ENCODE results near the gene PERM1.
"Not testable (repeated sequence)": the region's sequence is repeated elsewhere in the genome, so short reads cannot be mapped to it uniquely, and the experiment has no call there.

PERM1 gene, protein sequence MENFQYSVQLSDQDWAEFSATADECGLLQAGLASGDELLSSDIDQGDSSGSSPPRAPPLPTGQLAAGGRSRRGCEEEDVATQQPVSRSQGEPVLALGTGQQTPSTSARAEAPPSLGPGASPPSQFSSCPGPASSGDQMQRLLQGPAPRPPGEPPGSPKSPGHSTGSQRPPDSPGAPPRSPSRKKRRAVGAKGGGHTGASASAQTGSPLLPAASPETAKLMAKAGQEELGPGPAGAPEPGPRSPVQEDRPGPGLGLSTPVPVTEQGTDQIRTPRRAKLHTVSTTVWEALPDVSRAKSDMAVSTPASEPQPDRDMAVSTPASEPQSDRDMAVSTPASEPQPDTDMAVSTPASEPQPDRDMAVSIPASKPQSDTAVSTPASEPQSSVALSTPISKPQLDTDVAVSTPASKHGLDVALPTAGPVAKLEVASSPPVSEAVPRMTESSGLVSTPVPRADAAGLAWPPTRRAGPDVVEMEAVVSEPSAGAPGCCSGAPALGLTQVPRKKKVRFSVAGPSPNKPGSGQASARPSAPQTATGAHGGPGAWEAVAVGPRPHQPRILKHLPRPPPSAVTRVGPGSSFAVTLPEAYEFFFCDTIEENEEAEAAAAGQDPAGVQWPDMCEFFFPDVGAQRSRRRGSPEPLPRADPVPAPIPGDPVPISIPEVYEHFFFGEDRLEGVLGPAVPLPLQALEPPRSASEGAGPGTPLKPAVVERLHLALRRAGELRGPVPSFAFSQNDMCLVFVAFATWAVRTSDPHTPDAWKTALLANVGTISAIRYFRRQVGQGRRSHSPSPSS

DNA sequence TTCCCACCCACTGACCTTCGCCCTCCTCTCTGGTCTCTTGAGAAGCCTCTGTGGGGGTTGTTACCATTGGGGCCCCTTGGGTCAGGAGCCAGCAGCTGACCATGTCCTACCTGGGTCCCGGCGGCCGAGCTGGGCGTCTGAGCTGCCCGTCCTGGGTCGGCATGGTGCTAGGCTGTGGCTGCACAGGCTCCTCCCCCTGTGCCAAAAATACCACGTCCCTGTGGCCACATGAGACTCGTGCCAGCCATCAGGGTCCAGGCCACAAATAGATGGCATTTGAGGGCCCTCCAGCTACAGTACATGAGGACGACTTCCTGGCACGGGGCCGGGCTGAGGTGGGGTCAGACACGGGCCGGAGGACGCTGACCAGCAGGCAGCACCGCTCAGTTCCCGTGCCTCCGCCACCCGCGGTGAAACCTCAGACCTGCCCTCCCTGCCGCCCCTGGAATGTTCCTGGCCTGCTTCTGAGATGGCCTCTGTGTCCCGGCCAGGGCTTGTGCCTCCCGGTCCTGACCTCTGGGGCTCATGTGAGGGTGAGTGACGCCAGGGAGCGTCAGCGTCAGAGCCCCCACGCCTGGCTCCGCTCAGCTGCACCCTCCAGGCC lies at the start of gene PERM1:
Gene PERM1 (minus strand): TSS at position 139 of the 604 bp plus-strand sequence. CDS start 1,064 bp downstream, outside the sequence.
- Histone ChIP-seq H3K4me1 (ENCODE audit: control insufficient read depth in 1 of 2, insufficient read depth in 2 of 2, low read length in 2 of 2) (no peaks in the 10 kb centered on the region), H3K9ac (ENCODE audit: low read depth in 1 of 2, low read length in 2 of 2) (no peak within 1 kb of the TSS), H3K36me3 (ENCODE audit: control insufficient read depth in 1 of 2, insufficient read depth in 2 of 2, low read length in 2 of 2) (no peaks in the 10 kb centered on the region), H3K4me3 (ENCODE audit: low read depth in 1 of 2, low read length in 2 of 2) (no peak within 1 kb of the TSS), H3K9me3 (ENCODE audit: control insufficient read depth in 1 of 2, low read length in 2 of 2) (no peaks in the 10 kb centered on the region), H3K27ac (ENCODE audit: low read depth, low read length) (no peak within 1 kb of the TSS), H3K27me3 (ENCODE audit: control insufficient read depth in 1 of 2, insufficient read depth in 2 of 2, low read length in 2 of 2) (peaks cover 14 to 27% of the 10 kb centered on the region in 2 donors)

DNA sequence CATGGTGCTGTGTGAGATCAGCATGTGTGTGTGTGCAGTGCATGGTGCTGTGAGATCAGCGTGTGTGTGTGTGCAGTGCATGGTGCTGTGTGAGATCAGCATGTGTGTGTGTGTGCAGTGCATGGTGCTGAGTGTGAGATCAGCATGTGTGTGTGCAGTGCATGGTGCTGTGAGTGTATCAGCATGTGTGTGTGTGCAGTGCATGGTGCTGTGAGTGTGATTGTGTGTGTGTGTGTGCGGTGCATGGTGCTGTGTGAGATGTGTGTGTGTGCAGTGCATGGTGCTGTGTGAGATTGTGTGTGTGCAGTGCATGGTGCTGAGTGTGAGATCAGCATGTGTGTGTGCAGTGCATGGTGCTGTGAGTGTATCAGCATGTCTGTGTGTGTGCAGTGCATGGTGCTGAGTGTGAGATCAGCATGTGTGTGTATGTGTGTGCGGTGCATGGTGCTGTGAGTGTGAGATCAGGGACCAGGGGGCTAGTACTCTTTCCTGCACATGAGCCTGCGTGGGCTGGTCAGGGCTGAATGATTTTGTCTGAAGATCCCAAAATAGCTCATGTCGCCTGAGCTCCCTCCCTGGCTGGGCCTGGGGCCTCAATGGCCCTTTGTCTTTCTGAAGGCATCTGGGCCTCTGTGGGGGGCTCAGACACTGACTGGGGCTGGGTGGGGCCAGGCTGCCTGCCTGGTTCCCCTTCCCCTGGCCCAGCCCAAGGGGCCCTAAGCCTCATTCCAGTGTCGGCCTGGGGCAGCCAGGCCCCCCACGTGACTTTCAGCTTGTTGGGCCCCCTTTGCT lies 49.2 kb upstream of the PERM1 start:
- not testable (repeated sequence) for H3K9ac ChIP-seq (ENCODE audit: low read depth in 1 of 2, low read length in 2 of 2); H3K36me3 ChIP-seq (ENCODE audit: control insufficient read depth in 1 of 2, insufficient read depth in 2 of 2, low read length in 2 of 2); H3K27ac ChIP-seq (ENCODE audit: low read depth, low read length); H3K27me3 ChIP-seq (ENCODE audit: control insufficient read depth in 1 of 2, insufficient read depth in 2 of 2, low read length in 2 of 2); H3K9me3 ChIP-seq (ENCODE audit: control insufficient read depth in 1 of 2, low read length in 2 of 2); H3K4me3 ChIP-seq (ENCODE audit: low read depth in 1 of 2, low read length in 2 of 2)
- H3K4me1 ChIP-seq (ENCODE audit: control insufficient read depth in 1 of 2, insufficient read depth in 2 of 2, low read length in 2 of 2), result peaks cover 9 to 12% of the 10 kb centered on the region in 2 donors

DNA sequence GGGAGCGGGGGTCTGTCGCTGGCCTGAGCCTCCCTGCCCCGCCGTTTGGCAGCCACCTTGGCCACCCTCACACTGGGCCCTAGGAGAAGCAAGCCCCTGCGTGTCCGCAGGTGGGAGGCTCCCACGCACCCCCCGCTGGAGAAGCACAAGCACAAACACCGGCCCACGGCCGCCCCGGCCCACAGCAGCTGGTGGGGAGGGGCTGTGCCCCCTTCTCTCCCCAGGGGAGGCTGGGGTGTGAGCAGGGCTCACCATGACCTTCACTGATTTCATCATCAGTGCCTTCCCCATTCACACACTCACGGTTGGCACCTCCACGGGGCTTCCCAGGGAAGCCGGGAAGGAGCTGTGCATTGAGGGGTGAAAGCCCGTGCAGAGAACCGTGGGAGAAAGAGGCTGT lies 45.9 kb upstream of the PERM1 start:
- H3K27ac ChIP-seq (ENCODE audit: low read depth, low read length), result no peak overlapping the region
- H3K9me3 ChIP-seq (ENCODE audit: control insufficient read depth in 1 of 2, low read length in 2 of 2), result no peaks in the 10 kb centered on the region
- peaks cover 9 to 12% of the 10 kb centered on the region in 2 donors for H3K4me1 ChIP-seq (ENCODE audit: control insufficient read depth in 1 of 2, insufficient read depth in 2 of 2, low read length in 2 of 2)
- H3K36me3 ChIP-seq (ENCODE audit: control insufficient read depth in 1 of 2, insufficient read depth in 2 of 2, low read length in 2 of 2), result peaks cover 0 to 3% of the 10 kb centered on the region in 2 donors
- H3K4me3 ChIP-seq (ENCODE audit: low read depth in 1 of 2, low read length in 2 of 2), result no peak overlapping the region
- H3K9ac ChIP-seq (ENCODE audit: low read depth in 1 of 2, low read length in 2 of 2), result no peak overlapping the region
- H3K27me3 ChIP-seq (ENCODE audit: control insufficient read depth in 1 of 2, insufficient read depth in 2 of 2, low read length in 2 of 2), result peaks cover 4 to 7% of the 10 kb centered on the region in 2 donors

DNA sequence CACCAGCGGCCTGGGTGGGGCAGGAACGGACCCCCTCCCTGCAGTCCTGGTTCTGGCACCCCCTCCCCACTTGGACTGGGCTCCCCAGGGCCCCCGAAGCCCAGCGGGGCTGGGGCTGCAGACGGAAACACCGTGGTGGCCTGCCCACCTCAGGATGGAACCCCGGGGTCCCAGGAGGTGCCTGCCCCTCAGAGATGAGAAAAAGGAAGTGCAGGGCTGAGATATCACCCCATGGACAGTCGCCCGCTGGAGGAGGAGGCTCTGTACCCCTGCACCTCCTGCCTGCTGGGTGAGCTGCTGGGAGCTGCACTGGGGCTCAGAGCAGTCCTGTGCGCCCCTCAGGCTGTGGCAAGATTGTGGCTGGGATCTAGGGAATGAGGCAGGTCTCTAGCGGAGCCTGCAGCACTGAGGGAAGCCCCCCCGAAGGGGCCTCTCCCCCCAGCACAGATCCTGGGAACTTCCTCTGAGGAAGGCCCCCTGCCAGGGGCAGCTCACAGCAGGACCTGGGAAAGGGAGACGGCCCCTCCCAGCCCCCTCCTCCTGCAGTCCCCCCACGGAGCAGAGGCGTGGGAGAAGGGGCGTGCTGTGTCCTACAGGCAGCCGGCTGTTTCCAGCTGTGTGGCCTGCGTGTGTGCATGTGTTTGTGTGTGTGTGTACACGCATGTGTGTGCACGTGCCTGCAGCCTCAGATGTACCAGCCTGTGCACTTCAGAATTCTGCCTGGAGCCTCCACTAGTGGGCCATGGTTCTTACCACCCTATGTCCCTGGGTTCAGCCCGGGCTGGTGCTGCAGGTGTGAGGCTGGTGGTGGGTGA lies 44.9 kb upstream of the PERM1 start:
- H3K27ac ChIP-seq (ENCODE audit: low read depth, low read length), result no peak overlapping the region
- peaks cover 3% of the 10 kb centered on the region in 2 donors for H3K4me1 ChIP-seq (ENCODE audit: control insufficient read depth in 1 of 2, insufficient read depth in 2 of 2, low read length in 2 of 2)

DNA sequence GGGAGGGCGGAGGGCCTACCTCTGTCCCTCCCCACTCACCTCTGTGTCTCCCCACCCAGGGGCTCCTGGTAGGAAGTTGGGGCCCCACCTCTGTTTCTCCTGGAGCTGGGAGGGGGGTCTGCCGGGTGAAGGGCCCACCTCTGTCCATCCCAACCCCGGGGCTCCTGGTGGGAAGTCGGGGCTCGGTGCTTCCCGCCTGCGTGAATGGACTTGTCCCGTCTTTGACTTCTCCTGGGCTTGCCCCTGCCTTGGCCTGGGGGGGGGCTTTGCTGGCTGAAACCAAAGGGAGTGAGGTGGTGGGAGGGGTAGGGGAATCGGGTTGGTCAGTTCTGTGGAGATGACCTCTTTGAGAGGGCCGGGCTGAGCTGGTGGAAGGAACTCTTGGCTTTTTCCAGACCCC lies 43.8 kb upstream of the PERM1 start:
- no peaks in the 10 kb centered on the region for H3K9me3 ChIP-seq (ENCODE audit: control insufficient read depth in 1 of 2, low read length in 2 of 2)
- no peak overlapping the region for H3K4me3 ChIP-seq (ENCODE audit: low read depth in 1 of 2, low read length in 2 of 2)
- H3K9ac ChIP-seq (ENCODE audit: low read depth in 1 of 2, low read length in 2 of 2), result no peak overlapping the region
- H3K27me3 ChIP-seq (ENCODE audit: control insufficient read depth in 1 of 2, insufficient read depth in 2 of 2, low read length in 2 of 2), result peaks cover 0 to 4% of the 10 kb centered on the region in 2 donors
- H3K27ac ChIP-seq (ENCODE audit: low read depth, low read length), result no peak overlapping the region
- peaks cover 0 to 3% of the 10 kb centered on the region in 2 donors for H3K36me3 ChIP-seq (ENCODE audit: control insufficient read depth in 1 of 2, insufficient read depth in 2 of 2, low read length in 2 of 2)
- peaks cover 7 to 9% of the 10 kb centered on the region in 2 donors for H3K4me1 ChIP-seq (ENCODE audit: control insufficient read depth in 1 of 2, insufficient read depth in 2 of 2, low read length in 2 of 2)

More for the DNA sequence above, 44.9 kb upstream of the PERM1 start:
- Histone ChIP-seq H3K9me3 (ENCODE audit: control insufficient read depth in 1 of 2, low read length in 2 of 2) (no peaks in the 10 kb centered on the region), H3K36me3 (ENCODE audit: control insufficient read depth in 1 of 2, insufficient read depth in 2 of 2, low read length in 2 of 2) (peaks cover 0 to 3% of the 10 kb centered on the region in 2 donors), H3K9ac (ENCODE audit: low read depth in 1 of 2, low read length in 2 of 2) (no peak overlapping the region), H3K27me3 (ENCODE audit: control insufficient read depth in 1 of 2, insufficient read depth in 2 of 2, low read length in 2 of 2) (peaks cover 0 to 4% of the 10 kb centered on the region in 2 donors), H3K4me3 (ENCODE audit: low read depth in 1 of 2, low read length in 2 of 2) (no peak overlapping the region)

DNA sequence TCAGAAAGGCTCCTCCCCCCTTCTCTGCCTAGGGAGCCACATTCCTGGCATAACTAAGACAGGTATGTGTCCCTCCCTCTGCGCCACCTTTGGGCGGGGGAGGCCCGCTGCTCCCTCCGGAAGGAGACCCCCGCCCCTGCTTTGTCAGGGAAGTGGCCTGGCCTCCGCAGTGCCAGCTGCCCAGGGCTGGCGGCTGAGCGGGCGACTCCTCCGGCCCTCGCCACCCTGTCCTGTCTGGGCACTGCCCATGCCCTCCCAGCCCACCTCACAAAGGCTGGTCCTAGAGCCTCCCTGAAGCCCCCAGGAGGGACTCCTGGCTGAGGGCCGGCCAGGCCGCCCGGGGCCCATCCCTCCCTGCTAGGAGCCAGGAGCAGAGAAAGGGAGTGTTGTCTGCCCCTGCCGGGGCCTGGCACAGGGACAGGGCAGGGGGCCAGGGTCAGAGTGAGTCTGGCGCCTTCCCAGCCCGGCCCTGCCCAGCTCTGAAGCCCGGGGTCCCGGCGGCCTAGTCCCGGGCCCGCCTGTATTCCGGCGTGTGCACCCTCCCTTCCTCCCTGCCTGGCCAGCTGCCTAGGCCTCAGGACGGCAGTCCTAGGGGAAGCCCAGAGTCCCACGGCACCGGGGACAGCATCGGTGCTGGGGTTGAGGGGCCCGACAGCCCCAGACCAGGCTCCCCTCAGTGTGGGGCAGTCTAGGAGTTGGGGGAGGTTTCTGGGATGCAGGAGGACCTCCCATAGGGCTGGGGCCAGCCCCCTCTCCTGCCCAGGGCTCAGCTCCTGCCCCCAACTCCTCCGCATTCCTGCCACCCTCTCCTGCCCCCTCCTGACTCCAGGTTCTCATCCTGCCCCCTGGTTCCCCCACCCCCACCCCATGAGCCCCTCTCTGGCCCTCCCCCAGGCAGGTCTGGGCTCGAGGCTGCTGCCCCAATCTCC lies 43.1 kb upstream of the PERM1 start:
- no peaks in the 10 kb centered on the region for H3K9me3 ChIP-seq (ENCODE audit: control insufficient read depth in 1 of 2, low read length in 2 of 2)
- peaks cover 7 to 9% of the 10 kb centered on the region in 2 donors for H3K4me1 ChIP-seq (ENCODE audit: control insufficient read depth in 1 of 2, insufficient read depth in 2 of 2, low read length in 2 of 2)
- H3K27ac ChIP-seq (ENCODE audit: low read depth, low read length), result no peak overlapping the region
- no peak overlapping the region for H3K9ac ChIP-seq (ENCODE audit: low read depth in 1 of 2, low read length in 2 of 2)
- peaks cover 0 to 4% of the 10 kb centered on the region in 2 donors for H3K27me3 ChIP-seq (ENCODE audit: control insufficient read depth in 1 of 2, insufficient read depth in 2 of 2, low read length in 2 of 2)
- no peak overlapping the region for H3K4me3 ChIP-seq (ENCODE audit: low read depth in 1 of 2, low read length in 2 of 2)
- H3K36me3 ChIP-seq (ENCODE audit: control insufficient read depth in 1 of 2, insufficient read depth in 2 of 2, low read length in 2 of 2), result peaks cover 0 to 3% of the 10 kb centered on the region in 2 donors

DNA sequence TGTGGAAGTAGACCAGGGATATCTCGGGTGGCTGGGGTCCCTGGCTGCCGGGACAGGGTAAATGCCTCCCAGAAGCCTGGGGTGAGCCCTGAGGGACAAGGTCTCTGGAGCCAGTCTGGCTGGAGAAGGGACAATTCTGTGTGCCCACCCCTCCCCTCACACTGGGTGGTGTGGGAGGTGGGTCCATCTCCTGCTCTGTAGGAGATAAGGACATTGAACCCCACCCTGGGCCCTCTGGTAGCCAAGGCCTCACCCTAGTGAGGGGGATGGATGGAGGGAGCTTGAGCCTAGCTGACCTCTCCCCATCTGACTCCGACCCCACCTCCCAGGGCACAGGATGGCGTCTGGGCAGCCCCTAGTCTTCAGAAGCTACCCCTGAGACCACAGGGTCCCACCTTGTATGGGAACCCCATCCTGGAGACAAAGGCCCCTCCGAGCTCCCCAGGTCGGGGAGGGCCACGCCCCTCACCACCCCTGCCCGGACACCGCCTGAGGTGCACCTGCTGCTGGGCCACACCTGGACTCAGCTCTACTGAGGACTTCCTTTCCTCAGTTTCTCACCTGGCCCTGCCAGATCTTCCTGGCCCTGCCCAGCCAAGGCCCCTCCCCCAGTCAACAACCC lies 42.4 kb upstream of the PERM1 start:
- H3K9me3 ChIP-seq (ENCODE audit: control insufficient read depth in 1 of 2, low read length in 2 of 2), result no peaks in the 10 kb centered on the region
- H3K27ac ChIP-seq (ENCODE audit: low read depth, low read length), result no peak overlapping the region
- H3K4me3 ChIP-seq (ENCODE audit: low read depth in 1 of 2, low read length in 2 of 2), result no peak overlapping the region
- H3K36me3 ChIP-seq (ENCODE audit: control insufficient read depth in 1 of 2, insufficient read depth in 2 of 2, low read length in 2 of 2), result peaks cover 0 to 3% of the 10 kb centered on the region in 2 donors
- peaks cover 7 to 9% of the 10 kb centered on the region in 2 donors for H3K4me1 ChIP-seq (ENCODE audit: control insufficient read depth in 1 of 2, insufficient read depth in 2 of 2, low read length in 2 of 2)
- H3K9ac ChIP-seq (ENCODE audit: low read depth in 1 of 2, low read length in 2 of 2), result no peak overlapping the region
- H3K27me3 ChIP-seq (ENCODE audit: control insufficient read depth in 1 of 2, insufficient read depth in 2 of 2, low read length in 2 of 2), result peaks cover 0 to 4% of the 10 kb centered on the region in 2 donors

DNA sequence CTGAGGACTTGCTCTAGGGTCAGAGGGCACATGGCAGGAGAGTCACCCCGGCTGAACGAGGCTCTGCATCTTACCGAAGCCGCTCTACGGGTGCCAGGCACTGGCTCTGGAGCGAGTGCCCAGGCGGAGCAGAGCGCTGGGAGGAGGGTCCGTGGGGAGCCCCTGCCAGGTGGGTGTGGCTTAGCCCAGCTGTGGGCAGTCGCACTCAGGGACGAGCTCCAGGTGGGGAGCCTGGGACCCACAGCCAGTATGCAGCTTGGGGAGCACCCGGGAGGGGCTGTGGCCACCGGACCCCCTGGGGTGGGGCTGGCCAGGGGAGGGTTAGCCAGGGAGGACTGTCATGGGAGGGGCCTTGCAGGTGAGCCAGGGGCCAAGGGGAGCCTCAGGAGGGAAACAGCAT lies 41.8 kb upstream of the PERM1 start:
- no peak overlapping the region for H3K27ac ChIP-seq (ENCODE audit: low read depth, low read length)
- no peak overlapping the region for H3K4me3 ChIP-seq (ENCODE audit: low read depth in 1 of 2, low read length in 2 of 2)
- no peak overlapping the region for H3K9ac ChIP-seq (ENCODE audit: low read depth in 1 of 2, low read length in 2 of 2)
- no peaks in the 10 kb centered on the region for H3K9me3 ChIP-seq (ENCODE audit: control insufficient read depth in 1 of 2, low read length in 2 of 2)
- peaks cover 7 to 9% of the 10 kb centered on the region in 2 donors for H3K4me1 ChIP-seq (ENCODE audit: control insufficient read depth in 1 of 2, insufficient read depth in 2 of 2, low read length in 2 of 2)
- peaks cover 0 to 4% of the 10 kb centered on the region in 2 donors for H3K27me3 ChIP-seq (ENCODE audit: control insufficient read depth in 1 of 2, insufficient read depth in 2 of 2, low read length in 2 of 2)
- H3K36me3 ChIP-seq (ENCODE audit: control insufficient read depth in 1 of 2, insufficient read depth in 2 of 2, low read length in 2 of 2), result peaks cover 0 to 3% of the 10 kb centered on the region in 2 donors
